GM21367 (cell line): Measurements from ENCODE around the gene TET3.

Experiments
- ATAC-seq: cut with Tn5 transposase; IDR thresholded peaks from one replicate; pipeline ENCODE4 v1.9.1; 2021; ENCODE audit not compliant: unreplicated experiment

The TET3 gene

GRCh38 chr2:74004212-74005182 is 19.8 kb downstream of the TET3 start:
- ATAC-seq, result no peak

- ATAC-seq, result no peak
Measured at GRCh38 chr2:74005786-74006185, 21.1 kb downstream of the TET3 start.

- ATAC-seq, result no peak
Measured at GRCh38 chr2:74006459-74006858, 21.7 kb downstream of the TET3 start.

DNA sequence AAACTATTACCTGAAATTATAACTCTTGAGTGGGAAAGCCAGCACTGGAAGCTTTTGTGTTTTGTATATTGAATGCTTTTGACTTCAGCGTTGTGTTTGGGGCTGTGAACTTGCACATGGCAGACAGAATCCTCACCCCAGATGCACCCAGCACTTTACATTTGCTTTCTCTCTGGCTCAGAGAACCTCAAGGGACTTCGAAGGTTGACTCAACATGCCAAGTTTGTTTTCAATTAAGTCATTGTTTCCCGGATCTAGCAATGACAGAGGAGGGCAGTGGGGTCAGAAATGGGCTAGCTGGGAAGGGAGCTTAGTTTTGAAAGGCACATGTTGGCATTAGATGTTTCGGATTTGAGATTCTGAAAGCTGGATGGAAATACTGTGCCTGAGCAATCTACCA is 22.4 kb downstream of the TET3 start:
- ATAC-seq, result no peak

- no peak for ATAC-seq
Measured at GRCh38 chr2:74007711-74008110, 23.0 kb downstream of the TET3 start.

GRCh38 chr2:74008761-74009395 is 24.2 kb downstream of the TET3 start:
- ATAC-seq, result no peak

GRCh38 chr2:74009577-74009976 is 24.9 kb downstream of the TET3 start:
- no peak for ATAC-seq

DNA sequence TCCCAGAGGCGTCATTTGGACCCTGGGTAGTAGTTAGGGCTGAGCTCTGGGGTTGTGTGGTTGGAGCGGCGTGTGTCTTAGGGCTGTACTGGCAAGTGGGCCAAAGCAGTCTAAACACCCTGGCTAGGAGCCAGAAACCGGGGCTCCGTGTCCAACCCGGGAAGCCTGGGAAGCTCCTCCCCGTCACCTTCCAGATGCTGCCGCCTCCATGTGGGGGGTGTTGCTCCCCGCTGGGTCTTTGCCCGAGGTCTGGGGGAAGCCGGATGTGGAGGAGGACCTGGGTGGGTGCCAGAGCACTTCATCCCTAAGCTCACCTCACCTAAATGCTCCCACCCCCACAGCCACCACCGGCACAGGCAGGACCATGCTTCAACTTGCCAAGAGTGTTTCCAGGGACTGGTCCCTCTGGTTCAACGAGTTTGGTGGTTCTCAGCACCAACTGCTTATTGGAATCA is 25.4 kb downstream of the TET3 start:
- ATAC-seq, result no peak

DNA sequence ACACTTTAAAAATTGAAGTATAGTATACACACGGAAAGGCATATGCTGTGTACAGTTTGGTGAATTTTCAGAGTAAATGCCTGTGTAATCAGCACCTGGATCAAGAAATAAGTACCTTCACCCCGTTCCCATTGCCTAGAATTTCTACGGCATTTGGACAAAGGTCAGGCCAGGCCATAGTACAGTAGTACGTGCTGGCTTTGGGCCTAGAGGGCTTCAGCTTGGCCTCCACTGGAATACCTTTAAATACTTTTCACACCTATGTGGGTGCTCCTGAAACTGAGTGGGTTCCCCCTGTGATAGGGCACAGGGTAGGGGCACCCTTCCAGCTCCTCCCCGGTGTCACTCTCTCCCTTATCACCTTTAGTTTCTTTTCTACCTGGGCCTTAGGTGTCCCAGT is 26.5 kb downstream of the TET3 start:
- no peak for ATAC-seq

- no peak for ATAC-seq
Measured at GRCh38 chr2:74014813-74015212, 30.1 kb downstream of the TET3 start.

- peak; percentile 42 for ATAC-seq
Measured at GRCh38 chr2:74017223-74017622, 32.5 kb downstream of the TET3 start.

GRCh38 chr2:74019516-74019915 is 34.8 kb downstream of the TET3 start:
- no peak for ATAC-seq

GRCh38 chr2:74020702-74021406 is 36.1 kb downstream of the TET3 start:
- ATAC-seq, result no peak

DNA sequence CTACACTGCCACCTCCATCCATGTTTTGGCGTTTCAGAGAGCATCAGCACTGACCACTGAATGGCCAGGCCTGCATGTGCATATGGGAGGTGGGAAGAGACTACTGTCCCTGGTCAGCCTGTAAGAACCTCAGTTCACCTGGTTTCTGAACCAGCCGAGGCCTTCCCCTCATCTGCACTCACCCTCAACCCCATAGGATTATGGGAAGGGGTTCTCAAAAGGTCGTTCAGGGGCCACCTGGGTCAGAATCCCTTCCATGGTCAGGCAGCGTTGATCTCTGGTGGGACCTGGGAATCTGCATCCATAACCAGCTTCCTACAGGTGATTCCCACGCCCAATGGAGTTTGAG is 36.7 kb downstream of the TET3 start:
- ATAC-seq, result no peak

- ATAC-seq, result no peak
Measured at GRCh38 chr2:74024216-74024615, 39.5 kb downstream of the TET3 start.

- no peak for ATAC-seq
Measured at GRCh38 chr2:74025971-74026612, 41.4 kb downstream of the TET3 start.

DNA sequence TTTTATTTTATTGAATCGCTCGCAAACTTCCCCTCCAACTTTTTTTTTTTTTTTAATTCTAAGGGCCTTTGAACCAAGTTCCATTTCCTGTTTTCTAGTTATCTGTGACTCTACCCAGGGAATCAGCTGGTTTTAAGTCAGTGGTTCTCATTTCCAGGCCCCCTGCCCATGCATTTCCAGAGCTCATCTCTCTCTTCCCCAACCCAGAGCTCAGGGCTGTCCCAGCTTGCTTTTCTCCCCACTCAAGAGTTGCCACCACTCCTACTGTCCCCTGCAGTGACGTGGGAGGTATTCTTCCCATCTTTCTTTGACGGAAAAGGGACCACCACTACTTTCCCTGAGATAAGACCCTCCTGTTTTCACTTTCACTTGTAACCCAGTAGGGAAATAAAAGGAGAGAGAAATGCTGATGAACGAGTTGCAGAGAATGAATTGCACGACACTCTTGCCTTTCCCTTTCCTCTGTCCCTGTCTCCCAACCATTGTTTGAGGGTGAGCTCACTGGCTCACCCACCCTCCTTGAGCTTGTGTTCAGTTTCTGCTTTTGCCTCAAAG is 42.1 kb downstream of the TET3 start:
- no peak for ATAC-seq

- ATAC-seq, result no peak
Measured at GRCh38 chr2:74027496-74027895, 42.8 kb downstream of the TET3 start.

GRCh38 chr2:74028290-74028689 is 43.6 kb downstream of the TET3 start:
- ATAC-seq, result no peak

GRCh38 chr2:74028741-74029140 is 44.0 kb downstream of the TET3 start:
- ATAC-seq, result no peak
